ENCODE measurements around the gene PODXL2.

PODXL2 gene

GRCh38 chr3:127606086-127606805 lies 22.7 kb upstream of the PODXL2 start:
- no peak for DNase-seq (ENCODE audit: low read depth in 3 of 3)

- DNase-seq (ENCODE audit: low read depth in 3 of 3) = no peak
Observed at GRCh38 chr3:127606981-127607595, 21.9 kb upstream of the PODXL2 start.

- DNase-seq (ENCODE audit: low read depth in 3 of 3) = no peak
Observed at GRCh38 chr3:127607675-127608361, 21.2 kb upstream of the PODXL2 start.

- DNase-seq (ENCODE audit: low read depth in 3 of 3) = no peak
Observed at GRCh38 chr3:127608362-127608718, 20.6 kb upstream of the PODXL2 start.

- no peak for DNase-seq (ENCODE audit: low read depth in 3 of 3)
Observed at GRCh38 chr3:127610105-127610504, 18.9 kb upstream of the PODXL2 start.

GRCh38 chr3:127611251-127611650 lies 17.7 kb upstream of the PODXL2 start:
- no peak for DNase-seq (ENCODE audit: low read depth in 3 of 3)

- no peak for DNase-seq (ENCODE audit: low read depth in 3 of 3)
Observed at GRCh38 chr3:127612966-127613365, 16.0 kb upstream of the PODXL2 start.

- DNase-seq (ENCODE audit: low read depth in 3 of 3) = no peak
Observed at GRCh38 chr3:127613406-127613805, 15.6 kb upstream of the PODXL2 start.

GRCh38 chr3:127614928-127615589 lies 13.9 kb upstream of the PODXL2 start:
- no peak for DNase-seq (ENCODE audit: low read depth in 3 of 3)

- DNase-seq (ENCODE audit: low read depth in 3 of 3) = no peak
Observed at GRCh38 chr3:127615631-127616305, 13.2 kb upstream of the PODXL2 start.

GRCh38 chr3:127616836-127617605 lies 12.0 kb upstream of the PODXL2 start:
- DNase-seq (ENCODE audit: low read depth in 3 of 3) = no peak

- no peak for DNase-seq (ENCODE audit: low read depth in 3 of 3)
Observed at GRCh38 chr3:127618891-127619290, 10.1 kb upstream of the PODXL2 start.

GRCh38 chr3:127620637-127621375 lies 8.2 kb upstream of the PODXL2 start:
- DNase-seq (ENCODE audit: low read depth in 3 of 3) = no peak

GRCh38 chr3:127622031-127622430 lies 7.0 kb upstream of the PODXL2 start:
- no peak for DNase-seq (ENCODE audit: low read depth in 3 of 3)

- DNase-seq (ENCODE audit: low read depth in 3 of 3) = no peak
Observed at GRCh38 chr3:127622772-127623576, 6.0 kb upstream of the PODXL2 start.

- DNase-seq (ENCODE audit: low read depth in 3 of 3) = no peak
Observed at GRCh38 chr3:127624063-127624462, 4.9 kb upstream of the PODXL2 start.

- DNase-seq (ENCODE audit: low read depth in 3 of 3) = no peak
Observed at GRCh38 chr3:127625821-127626220, 3.2 kb upstream of the PODXL2 start.

GRCh38 chr3:127628426-127628787 lies 578 bp upstream of the PODXL2 start:
- DNase-seq (ENCODE audit: low read depth in 3 of 3) = no peak

GRCh38 chr3:127629467-127630403 lies 750 bp downstream of the PODXL2 start:
- peak in 1 of 3 donors; percentile 5 for DNase-seq (ENCODE audit: low read depth in 3 of 3)
